Upper lobe of left lung (tissue), 4 donors: ENCODE measurements around the gene LHX4.

Source experiments
- POLR2A ChIP-seq, 4 donors: fragments of 450-650 bp; IDR thresholded peaks; one replicate each; pipeline ENCODE4 v1.5.1; 2016 to 2017; ENCODE audit warnings: antibody characterized with exemption in 4 of 4, mild to moderate bottlenecking in 2 of 4
- POLR2AphosphoS5 ChIP-seq, 2 donors: sonication (generic); formaldehyde crosslinking; IDR thresholded peaks; one replicate each; pipeline ENCODE4 v1.5.1; 2017; ENCODE audit warnings: antibody characterized with exemption in 2 of 2
- TF ChIP-seq, protein P1 (sequence below), 6 experiments: fragments of 450-650 bp in 4 of 6; fragments of 200-600 bp in 2 of 6; sonication (generic) in 2 of 6; IDR thresholded peaks; one replicate each; pipeline ENCODE4 v1.5.1; 2016 to 2019; ENCODE audit warnings: antibody characterized with exemption in 6 of 6

DNA sequence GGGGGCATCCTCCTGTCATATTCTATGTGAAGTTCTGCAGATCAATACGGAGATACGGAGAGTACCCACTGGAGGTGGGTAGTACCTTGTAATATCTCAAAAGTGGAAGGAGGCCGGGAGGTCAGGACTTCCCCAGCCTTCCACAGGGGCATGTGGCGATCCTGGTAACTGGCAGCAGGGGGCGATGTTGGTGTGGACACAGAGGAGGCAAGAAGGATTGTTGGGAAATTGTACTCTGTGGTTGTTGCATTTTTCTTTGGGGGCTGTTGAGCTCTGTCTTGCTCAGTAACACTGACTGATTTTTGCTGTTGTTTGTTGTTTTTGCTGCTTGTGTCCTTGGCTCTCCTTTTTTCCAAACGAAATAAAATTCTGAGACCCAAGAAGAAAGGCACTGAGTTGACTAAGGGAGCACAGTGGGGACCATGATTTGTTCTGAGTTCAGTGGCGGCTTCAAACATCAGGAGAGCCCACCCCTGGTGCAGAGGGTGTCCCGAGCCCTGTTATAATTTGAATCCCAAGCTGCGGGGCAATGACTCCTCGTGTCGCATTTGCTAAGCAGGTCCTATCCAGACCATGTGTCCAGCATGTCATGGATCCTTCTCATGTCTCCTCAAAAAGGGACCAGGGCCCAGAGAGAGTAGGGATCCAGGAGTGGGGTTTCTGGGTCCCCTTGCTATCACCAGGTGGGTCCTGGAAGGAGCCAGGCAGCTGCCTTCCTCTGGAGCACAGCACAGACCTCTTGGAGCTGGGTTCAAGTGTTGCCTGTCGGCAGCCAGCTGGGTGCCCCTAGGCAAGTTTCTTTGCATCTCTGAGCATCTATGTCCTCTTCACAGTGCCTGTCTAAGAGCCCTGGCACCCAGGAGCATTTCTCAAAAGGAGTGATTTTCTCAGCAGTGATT is 22.8 kb downstream of the LHX4 start:
- TF ChIP-seq, protein P1, sequence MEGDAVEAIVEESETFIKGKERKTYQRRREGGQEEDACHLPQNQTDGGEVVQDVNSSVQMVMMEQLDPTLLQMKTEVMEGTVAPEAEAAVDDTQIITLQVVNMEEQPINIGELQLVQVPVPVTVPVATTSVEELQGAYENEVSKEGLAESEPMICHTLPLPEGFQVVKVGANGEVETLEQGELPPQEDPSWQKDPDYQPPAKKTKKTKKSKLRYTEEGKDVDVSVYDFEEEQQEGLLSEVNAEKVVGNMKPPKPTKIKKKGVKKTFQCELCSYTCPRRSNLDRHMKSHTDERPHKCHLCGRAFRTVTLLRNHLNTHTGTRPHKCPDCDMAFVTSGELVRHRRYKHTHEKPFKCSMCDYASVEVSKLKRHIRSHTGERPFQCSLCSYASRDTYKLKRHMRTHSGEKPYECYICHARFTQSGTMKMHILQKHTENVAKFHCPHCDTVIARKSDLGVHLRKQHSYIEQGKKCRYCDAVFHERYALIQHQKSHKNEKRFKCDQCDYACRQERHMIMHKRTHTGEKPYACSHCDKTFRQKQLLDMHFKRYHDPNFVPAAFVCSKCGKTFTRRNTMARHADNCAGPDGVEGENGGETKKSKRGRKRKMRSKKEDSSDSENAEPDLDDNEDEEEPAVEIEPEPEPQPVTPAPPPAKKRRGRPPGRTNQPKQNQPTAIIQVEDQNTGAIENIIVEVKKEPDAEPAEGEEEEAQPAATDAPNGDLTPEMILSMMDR (IDR thresholded peaks at IDR 0.05) = peak; percentile 71 to 85 (median 78)
- TF ChIP-seq POLR2AphosphoS5 (IDR thresholded peaks at IDR 0.05) = no peak
- TF ChIP-seq POLR2A (IDR thresholded peaks at IDR 0.05) = no peak
